Measurements from ENCODE around the gene WASHC4. TPM values are rescaled to one million over a fixed set of nuclear protein-coding genes. Genes with fewer than 3 reads are reported as not detected.

The WASHC4 gene, protein sequence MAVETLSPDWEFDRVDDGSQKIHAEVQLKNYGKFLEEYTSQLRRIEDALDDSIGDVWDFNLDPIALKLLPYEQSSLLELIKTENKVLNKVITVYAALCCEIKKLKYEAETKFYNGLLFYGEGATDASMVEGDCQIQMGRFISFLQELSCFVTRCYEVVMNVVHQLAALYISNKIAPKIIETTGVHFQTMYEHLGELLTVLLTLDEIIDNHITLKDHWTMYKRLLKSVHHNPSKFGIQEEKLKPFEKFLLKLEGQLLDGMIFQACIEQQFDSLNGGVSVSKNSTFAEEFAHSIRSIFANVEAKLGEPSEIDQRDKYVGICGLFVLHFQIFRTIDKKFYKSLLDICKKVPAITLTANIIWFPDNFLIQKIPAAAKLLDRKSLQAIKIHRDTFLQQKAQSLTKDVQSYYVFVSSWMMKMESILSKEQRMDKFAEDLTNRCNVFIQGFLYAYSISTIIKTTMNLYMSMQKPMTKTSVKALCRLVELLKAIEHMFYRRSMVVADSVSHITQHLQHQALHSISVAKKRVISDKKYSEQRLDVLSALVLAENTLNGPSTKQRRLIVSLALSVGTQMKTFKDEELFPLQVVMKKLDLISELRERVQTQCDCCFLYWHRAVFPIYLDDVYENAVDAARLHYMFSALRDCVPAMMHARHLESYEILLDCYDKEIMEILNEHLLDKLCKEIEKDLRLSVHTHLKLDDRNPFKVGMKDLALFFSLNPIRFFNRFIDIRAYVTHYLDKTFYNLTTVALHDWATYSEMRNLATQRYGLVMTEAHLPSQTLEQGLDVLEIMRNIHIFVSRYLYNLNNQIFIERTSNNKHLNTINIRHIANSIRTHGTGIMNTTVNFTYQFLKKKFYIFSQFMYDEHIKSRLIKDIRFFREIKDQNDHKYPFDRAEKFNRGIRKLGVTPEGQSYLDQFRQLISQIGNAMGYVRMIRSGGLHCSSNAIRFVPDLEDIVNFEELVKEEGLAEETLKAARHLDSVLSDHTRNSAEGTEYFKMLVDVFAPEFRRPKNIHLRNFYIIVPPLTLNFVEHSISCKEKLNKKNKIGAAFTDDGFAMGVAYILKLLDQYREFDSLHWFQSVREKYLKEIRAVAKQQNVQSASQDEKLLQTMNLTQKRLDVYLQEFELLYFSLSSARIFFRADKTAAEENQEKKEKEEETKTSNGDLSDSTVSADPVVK
- total RNA-seq: 112 and 130 TPM in 2 replicates

DNA sequence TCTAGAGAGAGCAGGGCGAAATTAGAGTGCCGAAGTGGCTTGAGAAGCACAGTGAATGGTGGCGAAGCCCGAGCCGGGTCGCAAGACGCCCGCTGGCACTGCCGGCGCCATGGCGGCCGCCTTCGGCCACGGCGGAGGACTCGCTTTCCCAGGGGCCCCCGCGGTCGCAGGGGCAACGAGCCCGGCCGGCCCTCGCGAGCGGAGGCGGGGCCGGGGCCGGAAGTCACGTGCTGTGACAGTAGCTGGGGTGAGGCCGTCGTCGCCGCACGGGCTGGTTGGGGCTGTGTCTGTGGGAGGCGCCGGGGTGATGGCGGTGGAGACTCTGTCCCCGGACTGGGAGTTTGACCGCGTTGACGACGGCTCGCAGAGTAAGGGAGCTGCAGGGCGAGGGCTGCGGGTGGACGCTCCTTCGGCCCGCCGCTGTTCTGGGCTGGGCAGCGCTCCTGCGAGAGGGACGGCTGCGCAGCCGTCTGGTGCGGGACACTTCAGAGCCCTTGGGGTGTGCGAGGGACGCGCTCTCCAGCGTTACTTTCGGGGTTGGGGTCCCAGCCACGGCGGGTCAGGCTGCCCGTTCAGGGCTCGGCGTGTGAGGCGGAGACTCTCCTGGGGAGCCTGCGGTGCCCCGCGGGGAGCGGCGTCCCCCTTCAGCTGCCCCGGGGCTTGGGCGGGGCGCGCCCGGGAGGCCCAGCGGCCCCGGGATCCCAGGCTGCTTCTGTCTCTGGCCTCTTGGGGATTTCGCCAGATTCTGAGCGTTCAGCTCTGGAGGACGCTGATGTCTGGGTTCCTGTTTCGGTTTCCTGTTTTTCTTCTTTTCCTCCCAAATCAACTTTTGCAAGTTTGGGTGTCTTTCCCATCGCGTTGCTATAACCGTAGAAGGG lies at the start of gene WASHC4:
Gene WASHC4, plus strand, starts transcription at position 238 of the 878 bp plus-strand sequence. Its CDS starts 70 bp downstream, at position 308.

DNA sequence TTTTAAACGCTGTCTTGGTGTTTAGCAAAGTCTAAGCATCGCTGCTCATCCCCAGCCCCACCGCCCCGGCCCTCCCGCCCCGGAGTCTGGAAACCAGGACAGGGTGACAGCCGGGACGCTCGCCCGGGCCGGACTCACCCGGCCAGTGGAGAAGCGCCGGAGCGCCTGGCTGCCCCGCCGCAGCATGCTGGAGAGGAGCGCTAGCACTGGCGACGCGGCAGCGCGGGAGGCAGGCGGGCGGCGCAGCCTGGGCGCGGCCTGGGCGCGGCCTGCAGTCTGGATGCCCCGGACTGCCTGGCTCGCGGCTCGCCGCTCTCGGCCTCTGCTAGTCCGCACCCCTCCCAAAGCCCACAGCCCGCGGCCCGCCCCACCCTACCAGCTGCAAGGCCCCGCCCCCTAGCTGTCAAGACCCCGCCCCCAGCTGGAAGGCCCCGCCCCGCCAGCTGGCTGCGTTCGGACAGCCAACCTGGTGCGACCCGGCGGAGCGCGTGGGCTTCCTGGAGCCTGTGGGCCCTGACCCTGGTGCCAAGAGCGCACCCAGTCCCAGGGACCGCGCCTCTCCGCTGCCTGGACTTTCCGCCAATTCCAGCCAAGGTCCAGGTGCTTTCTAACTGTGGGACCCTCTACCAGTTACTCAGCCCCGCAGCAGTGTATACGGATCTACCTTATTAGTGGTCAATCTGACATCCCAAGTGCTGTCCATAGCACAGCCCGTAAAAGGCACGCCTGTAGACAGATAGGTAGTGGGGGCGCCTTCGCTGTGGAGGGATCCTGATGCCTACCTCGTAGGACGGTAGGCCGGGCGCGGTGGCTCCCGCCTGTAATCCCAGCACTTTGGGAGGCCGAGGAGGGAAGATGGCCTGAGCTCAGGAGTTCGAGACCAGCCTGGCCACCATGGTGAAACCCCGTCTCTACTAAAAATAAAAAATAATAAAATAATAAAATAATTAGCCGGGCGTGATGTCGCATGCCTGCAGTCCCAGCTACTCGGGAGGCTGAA lies 23.0 kb upstream of the WASHC4 start, which contains the start of gene ALDH1L2:
Gene ALDH1L2, minus strand, starts transcription at position 208 of the 1,000 bp plus-strand sequence. Its CDS starts 22 bp downstream, at position 186.

Other genes starting within 250 kb of the WASHC4 start
- gene SLC41A2, start 149.4 kb upstream of the WASHC4 start, total RNA-seq: 19.8 and 23.0 TPM in 2 replicates
- gene NOPCHAP1, start 121.4 kb upstream of the WASHC4 start, total RNA-seq: 4.1 and 4.5 TPM in 2 replicates
- 62.8 and 79.4 TPM in 2 replicates for gene ALDH1L2, start 23.3 kb upstream of the WASHC4 start, total RNA-seq
- 76.8 and 80.9 TPM in 2 replicates for gene APPL2, start 128.4 kb downstream of the WASHC4 start, total RNA-seq
- 239 and 337 TPM in 2 replicates for gene C12orf75, start 223.0 kb downstream of the WASHC4 start, total RNA-seq

Measured in uterine smooth muscle cell (primary cell).